Measurements from ENCODE around the gene PPARD. TPM values are rescaled to one million over a fixed set of nuclear protein-coding genes. Genes with fewer than 3 reads are reported as not detected.

Gene PPARD
- total RNA-seq, 2 donors from 2014 or later, result 10.9 to 11.5 TPM

DNA sequence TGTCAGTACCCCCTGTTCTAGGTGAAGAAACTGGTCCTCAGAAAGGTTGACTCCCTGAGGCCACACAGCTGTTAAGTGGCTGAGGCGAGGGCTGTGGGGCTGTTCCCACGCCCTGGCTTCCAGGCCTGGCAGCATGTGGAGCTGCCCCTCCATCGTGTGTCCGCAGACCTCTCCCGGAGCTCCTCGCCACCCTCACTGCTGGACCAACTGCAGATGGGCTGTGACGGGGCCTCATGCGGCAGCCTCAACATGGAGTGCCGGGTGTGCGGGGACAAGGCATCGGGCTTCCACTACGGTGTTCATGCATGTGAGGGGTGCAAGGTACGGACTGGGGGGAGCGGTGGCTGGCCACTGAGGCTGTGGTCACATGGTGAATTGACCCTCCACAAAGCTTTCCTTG lies 77.6 kb downstream of the PPARD start:
- H3K9me3 Mint-ChIP-seq, result no peaks in the 10 kb centered on the region
- Histone ChIP-seq H3K9ac (ENCODE audit: extremely low read depth, low read length, poor library complexity, severe bottlenecking) (no peak overlapping the region), H3K27me3 (ENCODE audit: control insufficient read depth, insufficient read depth, low read length, poor library complexity, severe bottlenecking) (no peaks in the 10 kb centered on the region), H3K36me3 (ENCODE audit: control insufficient read depth, insufficient read depth, low read length) (no peaks in the 10 kb centered on the region), H3K4me3 (ENCODE audit: low read length) (no peak overlapping the region), H3K27ac (ENCODE audit: low read depth, low read length) (no peak overlapping the region), H3K9me3 (ENCODE audit: control insufficient read depth, low read length) (no peaks in the 10 kb centered on the region), H3K4me1 (ENCODE audit: control insufficient read depth, insufficient read depth, low read length) (no peaks in the 10 kb centered on the region)
- H3K4me1 Mint-ChIP-seq, result peaks cover 16% of the 10 kb centered on the region
- no peak overlapping the region for H3K4me3 Mint-ChIP-seq
- H3K36me3 Mint-ChIP-seq (ENCODE audit: low read depth), result peaks cover 5% of the 10 kb centered on the region
- WGBS, 2 experiments (ENCODE audit: insufficient coverage in 1 of 2, insufficient read length in 1 of 2), result 91 to 100% methylated on average over 11 to 14 of the region's 14 CpGs
- H3K27ac Mint-ChIP-seq, result no peak overlapping the region
- no peak for TF ChIP-seq CTCF (conservative IDR thresholded peaks at IDR 0.05)
- DNase-seq, result peak; percentile 45
- H3K27me3 Mint-ChIP-seq (ENCODE audit: insufficient read depth), result no peaks in the 10 kb centered on the region

- H3K27me3 Mint-ChIP-seq (ENCODE audit: insufficient read depth), result no peaks in the 10 kb centered on the region
- peaks cover 7% of the 10 kb centered on the region for H3K4me1 Mint-ChIP-seq
- no peaks in the 10 kb centered on the region for H3K4me1 ChIP-seq (ENCODE audit: control insufficient read depth, insufficient read depth, low read length)
- peaks cover 12% of the 10 kb centered on the region for H3K9me3 Mint-ChIP-seq
- H3K4me3 Mint-ChIP-seq, result no peak overlapping the region
- TF ChIP-seq CTCF (conservative IDR thresholded peaks at IDR 0.05), result no peak
- peaks cover 23% of the 10 kb centered on the region for H3K36me3 Mint-ChIP-seq (ENCODE audit: low read depth)
- H3K4me3 ChIP-seq (ENCODE audit: low read length), result no peak overlapping the region
- H3K9ac ChIP-seq (ENCODE audit: extremely low read depth, low read length, poor library complexity, severe bottlenecking), result no peak overlapping the region
- no peak overlapping the region for H3K27ac Mint-ChIP-seq
- no peaks in the 10 kb centered on the region for H3K27me3 ChIP-seq (ENCODE audit: control insufficient read depth, insufficient read depth, low read length, poor library complexity, severe bottlenecking)
- no peak overlapping the region for H3K27ac ChIP-seq (ENCODE audit: low read depth, low read length)
- H3K36me3 ChIP-seq (ENCODE audit: control insufficient read depth, insufficient read depth, low read length), result no peaks in the 10 kb centered on the region
- 80 to 88% methylated on average over 1 to 3 of the region's 3 CpGs for WGBS, 2 experiments (ENCODE audit: insufficient coverage in 1 of 2, insufficient read length in 1 of 2)
- DNase-seq, result no peak
- H3K9me3 ChIP-seq (ENCODE audit: control insufficient read depth, low read length), result peaks cover 12% of the 10 kb centered on the region
Measured at GRCh38 chr6:35425284-35425683, 82.9 kb downstream of the PPARD start.

DNA sequence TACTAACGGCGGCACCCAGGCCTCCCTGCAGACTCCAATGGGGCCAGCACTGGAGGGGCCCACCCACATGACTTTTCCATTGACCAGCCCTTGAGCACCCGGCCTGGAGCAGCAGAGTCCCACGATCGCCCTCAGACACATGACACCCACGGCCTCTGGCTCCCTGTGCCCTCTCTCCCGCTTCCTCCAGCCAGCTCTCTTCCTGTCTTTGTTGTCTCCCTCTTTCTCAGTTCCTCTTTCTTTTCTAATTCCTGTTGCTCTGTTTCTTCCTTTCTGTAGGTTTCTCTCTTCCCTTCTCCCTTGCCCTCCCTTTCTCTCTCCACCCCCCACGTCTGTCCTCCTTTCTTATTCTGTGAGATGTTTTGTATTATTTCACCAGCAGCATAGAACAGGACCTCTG lies 83.7 kb downstream of the PPARD start:
- whole genome bisulfite sequencing, 2 experiments (ENCODE audit: insufficient coverage in 1 of 2, insufficient read length in 1 of 2), result 91 to 93% methylated on average over 6 to 8 of the region's 8 CpGs
- Mint-ChIP-seq H3K9me3 (peaks cover 16% of the 10 kb centered on the region), H3K4me3 (no peak overlapping the region), H3K27me3 (ENCODE audit: insufficient read depth) (no peaks in the 10 kb centered on the region), H3K36me3 (ENCODE audit: low read depth) (peaks cover 21% of the 10 kb centered on the region), H3K4me1 (peaks cover 7% of the 10 kb centered on the region), H3K27ac (peak overlapping the region; percentile 23)
- Histone ChIP-seq H3K4me3 (ENCODE audit: low read length) (no peak overlapping the region), H3K4me1 (ENCODE audit: control insufficient read depth, insufficient read depth, low read length) (no peaks in the 10 kb centered on the region), H3K9me3 (ENCODE audit: control insufficient read depth, low read length) (peaks cover 12% of the 10 kb centered on the region), H3K27ac (ENCODE audit: low read depth, low read length) (no peak overlapping the region), H3K36me3 (ENCODE audit: control insufficient read depth, insufficient read depth, low read length) (no peaks in the 10 kb centered on the region), H3K9ac (ENCODE audit: extremely low read depth, low read length, poor library complexity, severe bottlenecking) (no peak overlapping the region), H3K27me3 (ENCODE audit: control insufficient read depth, insufficient read depth, low read length, poor library complexity, severe bottlenecking) (no peaks in the 10 kb centered on the region)
- TF ChIP-seq CTCF (conservative IDR thresholded peaks at IDR 0.05), result no peak
- DNase-seq, result peak; percentile 43
